ENCODE data around the gene NCAM1. TPM values are rescaled to one million over a fixed set of nuclear protein-coding genes. Genes with fewer than 3 reads are reported as not detected.

The NCAM1 gene
- total RNA-seq, 4 donors from 2014 or later, result 12.8 to 27.7 (median 15.7) TPM

- Histone ChIP-seq H3K36me3 (no peaks in the 10 kb centered on the region), H3K27me3 (no peaks in the 10 kb centered on the region), H3K27ac (no peak overlapping the region), H3K4me1 (no peaks in the 10 kb centered on the region), H3K9me3 (no peaks in the 10 kb centered on the region), H3K4me3 (no peak overlapping the region)
- DNase-seq (no peak), ATAC-seq (no peak)
- in situ Hi-C loops (cut with MboI; ENCODE audit: low sequenced_read_pairs in 4 of 4), result no loop called here
- TF ChIP-seq CTCF (IDR thresholded peaks at IDR 0.05 in 4 of 5, conservative IDR thresholded peaks at IDR 0.05 in 1 of 5) (no peak), POLR2A (IDR thresholded peaks at IDR 0.05) (no peak)
- intact Hi-C loops (cut with DNase I; ENCODE audit: low total_unique reads), result no loop called here
Observed at GRCh38 chr11:112996994-112997393, 35.8 kb downstream of the NCAM1 start.

- H3K36me3 ChIP-seq, result no peaks in the 10 kb centered on the region
- ATAC-seq (peak in 1 of 2 donors; percentile 30), DNase-seq (no peak)
- intact Hi-C loops (cut with DNase I; ENCODE audit: low total_unique reads), result no loop called here
- no peak for TF ChIP-seq POLR2A (IDR thresholded peaks at IDR 0.05)
- TF ChIP-seq CTCF (IDR thresholded peaks at IDR 0.05 in 4 of 5, conservative IDR thresholded peaks at IDR 0.05 in 1 of 5), result no peak
- H3K27me3 ChIP-seq, result no peaks in the 10 kb centered on the region
- in situ Hi-C loops (cut with MboI; ENCODE audit: low sequenced_read_pairs in 4 of 4), result no loop called here
- no peaks in the 10 kb centered on the region for H3K9me3 ChIP-seq
- H3K27ac ChIP-seq, result no peak overlapping the region
- H3K4me3 ChIP-seq, result no peak overlapping the region
- no peaks in the 10 kb centered on the region for H3K4me1 ChIP-seq
Observed at GRCh38 chr11:112997857-112998466, 36.7 kb downstream of the NCAM1 start.

- Histone ChIP-seq H3K9me3 (no peaks in the 10 kb centered on the region), H3K27me3 (no peaks in the 10 kb centered on the region), H3K36me3 (no peaks in the 10 kb centered on the region), H3K4me3 (no peak overlapping the region), H3K4me1 (no peaks in the 10 kb centered on the region), H3K27ac (no peak overlapping the region)
- intact Hi-C loops (cut with DNase I; ENCODE audit: low total_unique reads), result no loop called here
- TF ChIP-seq POLR2A (IDR thresholded peaks at IDR 0.05) (no peak), CTCF (IDR thresholded peaks at IDR 0.05 in 4 of 5, conservative IDR thresholded peaks at IDR 0.05 in 1 of 5) (no peak)
- ATAC-seq (no peak), DNase-seq (no peak)
- in situ Hi-C loops (cut with MboI; ENCODE audit: low sequenced_read_pairs in 4 of 4), result no loop called here
Observed at GRCh38 chr11:112999520-112999919, 38.3 kb downstream of the NCAM1 start.

GRCh38 chr11:113001709-113002108 is 40.5 kb downstream of the NCAM1 start:
- Histone ChIP-seq H3K27me3 (no peaks in the 10 kb centered on the region), H3K4me1 (peaks cover 0 to 8% of the 10 kb centered on the region in 2 donors), H3K36me3 (no peaks in the 10 kb centered on the region), H3K9me3 (no peaks in the 10 kb centered on the region), H3K27ac (no peak overlapping the region), H3K4me3 (no peak overlapping the region)
- no peak for TF ChIP-seq POLR2A (IDR thresholded peaks at IDR 0.05)
- TF ChIP-seq CTCF (IDR thresholded peaks at IDR 0.05 in 4 of 5, conservative IDR thresholded peaks at IDR 0.05 in 1 of 5), result no peak
- intact Hi-C loops (cut with DNase I; ENCODE audit: low total_unique reads), result no loop called here
- in situ Hi-C loops (cut with MboI; ENCODE audit: low sequenced_read_pairs in 4 of 4), result no loop called here
- ATAC-seq (no peak), DNase-seq (no peak)

Measured in gastrocnemius medialis (tissue), 4 donors.